CD4-positive, alpha-beta T cell (primary cell): ENCODE data around the gene CTNNA2. TPM values are rescaled to one million over a fixed set of nuclear protein-coding genes. Genes with fewer than 3 reads are reported as not detected.

Experiments
- ATAC-seq: fragments of 200-7000 bp; cut with Tn5 transposase; one replicate; pipeline ENCODE4 v1.10.0; 2022; ENCODE audit warnings: mild to moderate bottlenecking; ENCODE audit not compliant: poor library complexity
- CTCF ChIA-PET: fragments of 350-600 bp; sonication (Branson Sonifier 250); formaldehyde crosslinking; loops from one replicate; lab custom pipeline; 2021; ENCODE audit warnings: antibody characterized with exemption, inconsistent platforms; lab: Charles Lee
- POLR2A ChIA-PET: fragments of 350-600 bp; sonication (Branson Sonifier 250); formaldehyde crosslinking; loops from one replicate; lab custom pipeline; 2021; ENCODE audit warnings: antibody characterized with exemption, inconsistent platforms; lab: Charles Lee
- DNase-seq, 14 experiments: peaks; one replicate each; pipeline ENCODE4 v3.0.0-alpha.2; 2013 to 2020; ENCODE audit warnings: mixed read lengths in 2 of 14
- H3K27ac ChIP-seq, 2 donors: one replicate each; pipeline versions ENCODE4 v1.5.1 to v1.7.0; 2013; ENCODE audit warnings: low read length in 2 of 2, low read depth in 1 of 2, mild to moderate bottlenecking in 1 of 2
- H3K27me3 ChIP-seq, 2 experiments: 1 replicate in 1 of 2; 2 replicates in 1 of 2; pipeline versions ENCODE4 v1.6.1 to v1.7.0; 2013; ENCODE audit warnings: low read length in 2 of 2, control low read depth in 1 of 2, mild to moderate bottlenecking in 1 of 2, moderate library complexity in 1 of 2; ENCODE audit not compliant: insufficient read depth in 2 of 2, control insufficient read depth in 1 of 2
- H3K36me3 ChIP-seq: one replicate; pipeline ENCODE4 v1.6.1; 2013; ENCODE audit warnings: low read length, control low read depth; ENCODE audit not compliant: insufficient read depth
- H3K4me1 ChIP-seq: one replicate; pipeline ENCODE4 v1.6.1; 2013; ENCODE audit warnings: low read length, control low read depth; ENCODE audit not compliant: insufficient read depth
- H3K4me3 ChIP-seq: one replicate; pipeline ENCODE4 v1.5.1; 2013; ENCODE audit warnings: mild to moderate bottlenecking, low read length, moderate library complexity
- H3K9me3 ChIP-seq, 2 experiments: 1 replicate in 1 of 2; 2 replicates in 1 of 2; pipeline versions ENCODE4 v1.6.1 to v1.7.0; 2013; ENCODE audit warnings: low read length in 2 of 2, mild to moderate bottlenecking in 2 of 2, control low read depth in 1 of 2, moderate library complexity in 1 of 2; ENCODE audit not compliant: control insufficient read depth in 1 of 2, insufficient read depth in 1 of 2
- H3K27ac Mint-ChIP-seq: one replicate; pipeline ENCODE4 v1.8.0; 2020; ENCODE audit warnings: mixed read lengths
- H3K27me3 Mint-ChIP-seq: one replicate; pipeline ENCODE4 v1.8.0; 2021; ENCODE audit warnings: mixed read lengths
- H3K36me3 Mint-ChIP-seq: one replicate; pipeline ENCODE4 v1.8.0; 2021; ENCODE audit warnings: low read depth, mixed read lengths
- H3K4me1 Mint-ChIP-seq: one replicate; pipeline ENCODE4 v1.8.0; 2021; ENCODE audit warnings: low read depth, mixed read lengths
- H3K4me3 Mint-ChIP-seq: one replicate; pipeline ENCODE4 v1.8.0; 2020; ENCODE audit warnings: mild to moderate bottlenecking, mixed read lengths
- H3K9me3 Mint-ChIP-seq: one replicate; pipeline ENCODE4 v1.8.0; 2020; ENCODE audit warnings: mixed read lengths
- CTCF ChIP-seq: fragments of 200-600 bp; IDR thresholded peaks from one replicate; pipeline ENCODE4 v1.8.0; 2022; ENCODE audit warnings: antibody characterized with exemption, mild to moderate bottlenecking
- intact Hi-C, 2 experiments: fragments of 100-400 bp; cut with DNase I in 1 of 2; cut with micrococcal nuclease in 1 of 2; formaldehyde crosslinking; loops; one replicate each; pipeline versions ENCODE4 v1.15.1 to v1.9.0; 2023 to 2025; cut with DNase I, micrococcal nuclease
- total RNA-seq, 174 experiments: library from RNA in 2 of 174; stranded (reverse) in 2 of 174; gene quantifications; one replicate each; pipeline ENCODE4 v1.2.3 and lab custom pipeline; 2021 to 2026

CTNNA2 gene
- total RNA-seq, 2 experiments from 2014 or later = not detected

DNA sequence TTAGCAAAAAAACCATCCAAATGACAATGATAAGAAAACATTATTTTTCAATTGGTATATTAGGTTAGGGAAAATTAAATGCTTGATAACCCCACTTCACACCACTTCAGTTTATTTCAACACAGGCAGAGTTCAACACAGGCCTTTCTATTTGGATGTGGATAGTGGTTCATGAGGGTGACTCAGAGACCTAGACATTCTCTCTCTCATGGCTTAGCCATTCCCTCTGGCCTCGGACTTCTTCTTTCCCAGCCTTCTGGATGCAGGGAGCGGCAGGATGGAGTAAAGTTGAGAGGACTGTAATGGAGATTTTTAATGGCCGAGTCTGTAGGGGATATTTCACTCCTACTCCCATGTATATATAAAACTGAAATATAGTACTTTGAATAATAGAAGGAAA lies 109.7 kb downstream of the CTNNA2 start:
- peaks cover 3% of the 10 kb centered on the region for H3K9me3 Mint-ChIP-seq
- Histone ChIP-seq H3K36me3 (no peaks in the 10 kb centered on the region), H3K27ac (no peak overlapping the region), H3K4me1 (no peaks in the 10 kb centered on the region), H3K4me3 (no peak overlapping the region), H3K27me3 (no peaks in the 10 kb centered on the region), H3K9me3 (peaks cover 0 to 8% of the 10 kb centered on the region in 2 experiments)
- H3K36me3 Mint-ChIP-seq = no peaks in the 10 kb centered on the region
- no peaks in the 10 kb centered on the region for H3K27me3 Mint-ChIP-seq
- ChIA-PET POLR2A (no interaction called here), CTCF (no interaction called here)
- no peak overlapping the region for H3K4me3 Mint-ChIP-seq
- no peaks in the 10 kb centered on the region for H3K4me1 Mint-ChIP-seq
- intact Hi-C loops = no loop called here
- no peak for TF ChIP-seq CTCF
- no peak overlapping the region for H3K27ac Mint-ChIP-seq
- DNase-seq = no peak
- ATAC-seq = no peak

GRCh38 chr2:79627237-79627636 lies 114.4 kb downstream of the CTNNA2 start:
- no peak overlapping the region for H3K4me3 Mint-ChIP-seq
- intact Hi-C loops = no loop called here
- TF ChIP-seq CTCF = no peak

DNA sequence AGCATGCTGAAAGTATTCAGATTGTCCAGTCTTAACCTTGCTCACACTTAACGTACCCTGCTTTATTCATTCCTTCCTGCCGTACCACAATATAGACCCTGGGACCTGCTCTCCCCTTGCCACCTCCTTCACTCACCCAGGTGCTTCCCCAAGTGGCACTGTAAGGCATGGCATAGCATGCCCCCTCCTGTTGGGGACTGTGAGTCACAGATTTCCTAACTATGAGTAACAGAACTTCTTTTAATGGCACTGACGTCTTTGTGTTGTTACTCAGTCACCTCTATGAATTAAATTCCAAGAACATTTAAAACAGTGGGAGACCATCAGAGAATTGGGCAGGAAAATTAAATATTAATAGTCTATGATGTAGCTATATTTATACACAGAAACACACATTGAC lies 117.2 kb downstream of the CTNNA2 start:
- ChIA-PET CTCF (no interaction called here), POLR2A (no interaction called here)
- ATAC-seq (no peak), DNase-seq (no peak)
- no peak overlapping the region for H3K4me3 ChIP-seq
- no peak for TF ChIP-seq CTCF
- no peaks in the 10 kb centered on the region for H3K4me1 ChIP-seq
- Mint-ChIP-seq H3K4me3 (no peak overlapping the region), H3K9me3 (peaks cover 17% of the 10 kb centered on the region), H3K4me1 (no peaks in the 10 kb centered on the region), H3K27me3 (no peaks in the 10 kb centered on the region), H3K36me3 (no peaks in the 10 kb centered on the region), H3K27ac (no peak overlapping the region)
- peaks cover 0 to under 1% of the 10 kb centered on the region in 2 experiments for H3K9me3 ChIP-seq
- no peaks in the 10 kb centered on the region for H3K27me3 ChIP-seq
- no peaks in the 10 kb centered on the region for H3K36me3 ChIP-seq
- intact Hi-C loops = no loop called here
- no peak overlapping the region for H3K27ac ChIP-seq

More at GRCh38 chr2:79627237-79627636, 114.4 kb downstream of the CTNNA2 start:
- Mint-ChIP-seq H3K36me3 (no peaks in the 10 kb centered on the region), H3K27me3 (no peaks in the 10 kb centered on the region), H3K9me3 (peaks cover 10% of the 10 kb centered on the region), H3K27ac (no peak overlapping the region), H3K4me1 (no peaks in the 10 kb centered on the region)
- H3K27ac ChIP-seq = no peak overlapping the region
- no peaks in the 10 kb centered on the region for H3K4me1 ChIP-seq
- no peaks in the 10 kb centered on the region for H3K9me3 ChIP-seq
- POLR2A ChIA-PET = no interaction called here
- H3K27me3 ChIP-seq = no peaks in the 10 kb centered on the region
- H3K36me3 ChIP-seq = no peaks in the 10 kb centered on the region
- ATAC-seq (no peak), DNase-seq (no peak)
- H3K4me3 ChIP-seq = no peak overlapping the region
- CTCF ChIA-PET = no interaction called here
